ENCODE data around the gene PARD3B. TPM values are rescaled to one million over a fixed set of nuclear protein-coding genes. Genes with fewer than 3 reads are reported as not detected.

Gene PARD3B
- total and polyA plus RNA-seq, 10 of the 15 experiments (the other 5 are each of a cell fraction or from before 2014, with no cell fraction given) = 0.01 to 0.54 (median 0.07) TPM; not detected in 7

DNA sequence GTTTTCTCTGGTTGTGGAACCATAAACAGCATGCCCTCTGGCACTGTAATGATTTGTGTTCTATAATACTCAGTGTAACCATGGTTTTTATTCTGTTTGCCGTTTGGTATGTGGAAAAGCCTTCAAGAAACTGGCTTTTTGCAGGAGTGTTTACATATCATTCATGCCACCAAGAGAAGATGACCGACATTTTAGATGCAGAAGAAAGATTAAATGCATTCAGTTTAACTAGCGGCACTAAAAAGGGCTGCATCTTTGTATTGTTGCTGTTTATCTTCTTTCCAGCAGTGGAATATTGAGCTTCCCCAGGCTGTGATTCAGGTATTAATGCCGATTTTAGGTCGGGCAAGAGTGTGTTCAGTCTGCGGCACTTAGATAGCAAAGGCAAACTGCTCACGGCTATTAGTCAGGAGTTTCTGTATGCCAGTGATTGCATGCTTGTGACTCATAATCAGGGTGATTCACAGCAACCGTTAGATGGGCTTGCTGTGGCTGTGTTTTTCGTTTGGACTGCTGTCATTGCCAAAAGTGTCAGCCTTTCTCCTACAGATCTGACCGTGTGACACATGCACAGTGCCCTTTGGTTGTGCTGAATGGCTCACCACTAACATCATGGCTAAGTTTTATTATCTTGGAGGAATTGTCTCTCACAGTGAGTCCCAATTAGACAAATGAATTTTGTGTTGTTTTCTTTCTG is 479.7 kb downstream of the PARD3B start:
- no peaks in the 10 kb centered on the region for H3K27me3 ChIP-seq (replicated peaks in 1 of 2; ENCODE audit: control insufficient read depth in 2 of 2, insufficient read depth in 2 of 2, low read length in 1 of 2)
- no peak overlapping the region for H3K4me2 ChIP-seq (ENCODE audit: control insufficient read depth, insufficient read depth)
- TF ChIP-seq, protein P1, sequence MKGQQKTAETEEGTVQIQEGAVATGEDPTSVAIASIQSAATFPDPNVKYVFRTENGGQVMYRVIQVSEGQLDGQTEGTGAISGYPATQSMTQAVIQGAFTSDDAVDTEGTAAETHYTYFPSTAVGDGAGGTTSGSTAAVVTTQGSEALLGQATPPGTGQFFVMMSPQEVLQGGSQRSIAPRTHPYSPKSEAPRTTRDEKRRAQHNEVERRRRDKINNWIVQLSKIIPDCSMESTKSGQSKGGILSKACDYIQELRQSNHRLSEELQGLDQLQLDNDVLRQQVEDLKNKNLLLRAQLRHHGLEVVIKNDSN (IDR thresholded peaks at IDR 0.05; ENCODE audit: borderline replicate concordance, extremely low read length, insufficient read depth, low read depth, low read length) = no peak
- TF ChIP-seq SUPT20H (IDR thresholded peaks at IDR 0.05; ENCODE audit: borderline replicate concordance, control insufficient read depth, low read depth, low read length) (no peak), KLF5 (IDR thresholded peaks at IDR 0.05; ENCODE audit: partially characterized antibody) (no peak), NRF1 (conservative IDR thresholded peaks at IDR 0.05; ENCODE audit: low read depth, low read length) (no peak), ESRRA (IDR thresholded peaks at IDR 0.05; ENCODE audit: low read length) (no peak), HCFC1 (IDR thresholded peaks at IDR 0.05; ENCODE audit: low read length) (no peak)
- TF ChIP-seq, protein P2, sequence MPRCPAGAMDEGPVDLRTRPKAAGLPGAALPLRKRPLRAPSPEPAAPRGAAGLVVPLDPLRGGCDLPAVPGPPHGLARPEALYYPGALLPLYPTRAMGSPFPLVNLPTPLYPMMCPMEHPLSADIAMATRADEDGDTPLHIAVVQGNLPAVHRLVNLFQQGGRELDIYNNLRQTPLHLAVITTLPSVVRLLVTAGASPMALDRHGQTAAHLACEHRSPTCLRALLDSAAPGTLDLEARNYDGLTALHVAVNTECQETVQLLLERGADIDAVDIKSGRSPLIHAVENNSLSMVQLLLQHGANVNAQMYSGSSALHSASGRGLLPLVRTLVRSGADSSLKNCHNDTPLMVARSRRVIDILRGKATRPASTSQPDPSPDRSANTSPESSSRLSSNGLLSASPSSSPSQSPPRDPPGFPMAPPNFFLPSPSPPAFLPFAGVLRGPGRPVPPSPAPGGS (IDR thresholded peaks at IDR 0.05; ENCODE audit: borderline replicate concordance, insufficient read depth, low read depth, low read length, poor library complexity, severe bottlenecking) = no peak
- TF ChIP-seq, protein P3, sequence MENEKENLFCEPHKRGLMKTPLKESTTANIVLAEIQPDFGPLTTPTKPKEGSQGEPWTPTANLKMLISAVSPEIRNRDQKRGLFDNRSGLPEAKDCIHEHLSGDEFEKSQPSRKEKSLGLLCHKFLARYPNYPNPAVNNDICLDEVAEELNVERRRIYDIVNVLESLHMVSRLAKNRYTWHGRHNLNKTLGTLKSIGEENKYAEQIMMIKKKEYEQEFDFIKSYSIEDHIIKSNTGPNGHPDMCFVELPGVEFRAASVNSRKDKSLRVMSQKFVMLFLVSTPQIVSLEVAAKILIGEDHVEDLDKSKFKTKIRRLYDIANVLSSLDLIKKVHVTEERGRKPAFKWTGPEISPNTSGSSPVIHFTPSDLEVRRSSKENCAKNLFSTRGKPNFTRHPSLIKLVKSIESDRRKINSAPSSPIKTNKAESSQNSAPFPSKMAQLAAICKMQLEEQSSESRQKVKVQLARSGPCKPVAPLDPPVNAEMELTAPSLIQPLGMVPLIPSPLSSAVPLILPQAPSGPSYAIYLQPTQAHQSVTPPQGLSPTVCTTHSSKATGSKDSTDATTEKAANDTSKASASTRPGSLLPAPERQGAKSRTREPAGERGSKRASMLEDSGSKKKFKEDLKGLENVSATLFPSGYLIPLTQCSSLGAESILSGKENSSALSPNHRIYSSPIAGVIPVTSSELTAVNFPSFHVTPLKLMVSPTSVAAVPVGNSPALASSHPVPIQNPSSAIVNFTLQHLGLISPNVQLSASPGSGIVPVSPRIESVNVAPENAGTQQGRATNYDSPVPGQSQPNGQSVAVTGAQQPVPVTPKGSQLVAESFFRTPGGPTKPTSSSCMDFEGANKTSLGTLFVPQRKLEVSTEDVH (IDR thresholded peaks at IDR 0.05; ENCODE audit: low read depth, partially characterized antibody) = no peak
- DNase-seq (ENCODE audit: low read depth, low spot score) (no peak), FAIRE-seq (no peak), ATAC-seq (no peak)
- H4K20me1 ChIP-seq (ENCODE audit: control insufficient read depth, insufficient read depth) = no peaks in the 10 kb centered on the region
- ChIA-PET SMC1A (ENCODE audit: uncharacterized antibody, unreplicated experiment) (no interaction called here), RAD21 (ENCODE audit: unreplicated experiment) (no interaction called here), POLR2A (no interaction called here), CTCF (no interaction called here)
- in situ Hi-C loops (cut with MboI) (no loop called here), intact Hi-C loops (cut with micrococcal nuclease; ENCODE audit: unreplicated experiment) (no loop called here)
- H3K4me1 ChIP-seq (ENCODE audit: control insufficient read depth, insufficient read depth, low read length) = no peaks in the 10 kb centered on the region
- H3K9me3 ChIP-seq (replicated peaks; ENCODE audit: control insufficient read depth, insufficient read depth, low read length) = no peaks in the 10 kb centered on the region
- H3K9ac ChIP-seq (ENCODE audit: control insufficient read depth, insufficient read depth, low read length) = no peak overlapping the region
- no peak overlapping the region for H3K27ac ChIP-seq (ENCODE audit: control insufficient read depth, insufficient read depth)
- no peak overlapping the region for H2AFZ ChIP-seq (ENCODE audit: control insufficient read depth, low read depth, low read length)
- 21% methylated on average over 10 of the region's 10 CpGs for WGBS (ENCODE audit: insufficient coverage, insufficient replicate concordance, low lambda C conversion rate, missing lambda C conversion rate)
- no TSS peak for BruUV-seq (replicated peaks)
- H3K79me2 ChIP-seq (ENCODE audit: control insufficient read depth, insufficient read depth, low read length) = no peaks in the 10 kb centered on the region
- H3K36me3 ChIP-seq (ENCODE audit: control insufficient read depth in 2 of 2, insufficient read depth in 2 of 2, low read length in 1 of 2) = no peaks in the 10 kb centered on the region
- H3K4me3 ChIP-seq = no peak overlapping the region
